Measurements from ENCODE around the gene RNF167. TPM values are rescaled to one million over a fixed set of nuclear protein-coding genes. Genes with fewer than 3 reads are reported as not detected.

Gene RNF167
- total and polyA plus RNA-seq, 2 donors from 2014 or later, result 95.0 to 188 TPM

GRCh38 chr17:4895121-4895520, 44.9 kb upstream of the RNF167 start:
- Histone ChIP-seq H3K9me3 (ENCODE audit: control insufficient read depth in 2 of 3, insufficient read depth in 1 of 3, low read length in 3 of 3) (no peaks in the 10 kb centered on the region), H3K27ac (ENCODE audit: low read depth in 2 of 2, low read length in 2 of 2) (no peak overlapping the region), H3K4me1 (ENCODE audit: control insufficient read depth in 2 of 3, insufficient read depth in 2 of 3, low read depth in 1 of 3, low read length in 3 of 3) (peaks cover 0 to 13% (median 0%) of the 10 kb centered on the region in 3 donors), H3K4me3 (ENCODE audit: low read length in 3 of 3) (no peak overlapping the region), H3K9ac (ENCODE audit: low read length in 3 of 3) (no peak overlapping the region), H3K27me3 (ENCODE audit: control insufficient read depth, insufficient read depth, low read length) (peaks cover 2% of the 10 kb centered on the region), H3K36me3 (ENCODE audit: control insufficient read depth in 2 of 3, insufficient read depth in 3 of 3, low read length in 3 of 3) (peaks cover 0 to 36% (median 27%) of the 10 kb centered on the region in 3 donors)
- TF ChIP-seq CTCF (IDR thresholded peaks at IDR 0.05; ENCODE audit: borderline replicate concordance, extremely low read depth, insufficient read depth), result no peak
- FAIRE-seq (no peak), DNase-seq (no peak)
- intact Hi-C loops (cut with DNase I), result no loop called here

- TF ChIP-seq CTCF (IDR thresholded peaks at IDR 0.05; ENCODE audit: borderline replicate concordance, extremely low read depth, insufficient read depth), result no peak
- peaks cover 0 to 30% (median 20%) of the 10 kb centered on the region in 3 donors for H3K36me3 ChIP-seq (ENCODE audit: control insufficient read depth in 2 of 3, insufficient read depth in 3 of 3, low read length in 3 of 3)
- peak in 1 of 5 donors; percentile 55 for DNase-seq
Measured at GRCh38 chr17:4895657-4896331, 44.3 kb upstream of the RNF167 start.

GRCh38 chr17:4896332-4897197, 43.5 kb upstream of the RNF167 start:
- TF ChIP-seq CTCF (IDR thresholded peaks at IDR 0.05; ENCODE audit: borderline replicate concordance, extremely low read depth, insufficient read depth), result no peak
- DNase-seq (peak in 1 of 5 donors; percentile 53), FAIRE-seq (no peak)
- H3K9ac ChIP-seq (ENCODE audit: low read length in 3 of 3), result no peak overlapping the region
- no peak overlapping the region for H3K27ac ChIP-seq (ENCODE audit: low read depth in 2 of 2, low read length in 2 of 2)
- intact Hi-C loops (cut with DNase I), result no loop called here
- H3K4me3 ChIP-seq (ENCODE audit: low read length in 3 of 3), result no peak overlapping the region
- no peaks in the 10 kb centered on the region for H3K9me3 ChIP-seq (ENCODE audit: control insufficient read depth in 2 of 3, insufficient read depth in 1 of 3, low read length in 3 of 3)
- peaks cover 0 to 14% (median 0%) of the 10 kb centered on the region in 3 donors for H3K4me1 ChIP-seq (ENCODE audit: control insufficient read depth in 2 of 3, insufficient read depth in 2 of 3, low read depth in 1 of 3, low read length in 3 of 3)
- peaks cover 0 to 22% (median 16%) of the 10 kb centered on the region in 3 donors for H3K36me3 ChIP-seq (ENCODE audit: control insufficient read depth in 2 of 3, insufficient read depth in 3 of 3, low read length in 3 of 3)
- H3K27me3 ChIP-seq (ENCODE audit: control insufficient read depth, insufficient read depth, low read length), result peaks cover 2% of the 10 kb centered on the region

More at GRCh38 chr17:4895657-4896331, 44.3 kb upstream of the RNF167 start:
- no peak overlapping the region for H3K4me3 ChIP-seq (ENCODE audit: low read length in 3 of 3)
- H3K9me3 ChIP-seq (ENCODE audit: control insufficient read depth in 2 of 3, insufficient read depth in 1 of 3, low read length in 3 of 3), result no peaks in the 10 kb centered on the region
- no peak overlapping the region for H3K27ac ChIP-seq (ENCODE audit: low read depth in 2 of 2, low read length in 2 of 2)
- FAIRE-seq, result no peak
- H3K4me1 ChIP-seq (ENCODE audit: control insufficient read depth in 2 of 3, insufficient read depth in 2 of 3, low read depth in 1 of 3, low read length in 3 of 3), result peaks cover 0 to 14% (median 0%) of the 10 kb centered on the region in 3 donors
- no peak overlapping the region for H3K9ac ChIP-seq (ENCODE audit: low read length in 3 of 3)
- peaks cover 2% of the 10 kb centered on the region for H3K27me3 ChIP-seq (ENCODE audit: control insufficient read depth, insufficient read depth, low read length)
- intact Hi-C loops (cut with DNase I), result no loop called here

All from kidney (tissue), 14 donors.